ENCODE data around the gene IGHMBP2. TPM values are rescaled to one million over a fixed set of nuclear protein-coding genes. Genes with fewer than 3 reads are reported as not detected.

The IGHMBP2 gene
- total RNA-seq, 2 experiments from 2014 or later = 17.5 to 18.5 TPM

- Mint-ChIP-seq H3K4me3 (no peak overlapping the region), H3K27ac (no peak overlapping the region), H3K36me3 (ENCODE audit: low read depth) (peaks cover 17% of the 10 kb centered on the region), H3K4me1 (ENCODE audit: low read depth) (no peaks in the 10 kb centered on the region), H3K9me3 (peaks cover 13% of the 10 kb centered on the region), H3K27me3 (peaks cover 30% of the 10 kb centered on the region)
- ChIA-PET CTCF (no interaction called here), POLR2A (no interaction called here)
- DNase-seq = no peak
- ATAC-seq (ENCODE audit: poor library complexity) = no peak
- peaks cover 3% of the 10 kb centered on the region in 2 experiments for H3K9me3 ChIP-seq (ENCODE audit: control insufficient read depth in 1 of 2, insufficient read depth in 1 of 2, low read length in 2 of 2)
- intact Hi-C loops (cut with DNase I, micrococcal nuclease) = no loop called here
- TF ChIP-seq CTCF (IDR thresholded peaks at IDR 0.05) = no peak
- H3K27me3 ChIP-seq (ENCODE audit: control insufficient read depth in 1 of 2, insufficient read depth in 2 of 2, low read length in 2 of 2) = no peaks in the 10 kb centered on the region
- H3K4me3 ChIP-seq (ENCODE audit: low read length) = no peak overlapping the region
- no peak overlapping the region for H3K27ac ChIP-seq (ENCODE audit: low read depth in 1 of 2, low read length in 2 of 2)
- H3K36me3 ChIP-seq (ENCODE audit: insufficient read depth, low read length) = no peaks in the 10 kb centered on the region
- no peaks in the 10 kb centered on the region for H3K4me1 ChIP-seq (ENCODE audit: insufficient read depth, low read length)
Measured at GRCh38 chr11:68983801-68984200, 80.1 kb downstream of the IGHMBP2 start.

GRCh38 chr11:68987211-68987610 is 83.5 kb downstream of the IGHMBP2 start:
- no peak for ATAC-seq (ENCODE audit: poor library complexity)
- Histone ChIP-seq H3K27me3 (ENCODE audit: control insufficient read depth in 1 of 2, insufficient read depth in 2 of 2, low read length in 2 of 2) (peaks cover 2 to 3% of the 10 kb centered on the region in 2 experiments), H3K9me3 (ENCODE audit: control insufficient read depth in 1 of 2, insufficient read depth in 1 of 2, low read length in 2 of 2) (peaks cover 3% of the 10 kb centered on the region in 2 experiments), H3K4me3 (ENCODE audit: low read length) (no peak overlapping the region), H3K4me1 (ENCODE audit: insufficient read depth, low read length) (no peaks in the 10 kb centered on the region), H3K27ac (ENCODE audit: low read depth in 1 of 2, low read length in 2 of 2) (no peak overlapping the region), H3K36me3 (ENCODE audit: insufficient read depth, low read length) (no peaks in the 10 kb centered on the region)
- Mint-ChIP-seq H3K4me1 (ENCODE audit: low read depth) (no peaks in the 10 kb centered on the region), H3K9me3 (peaks cover 9% of the 10 kb centered on the region), H3K27me3 (peaks cover 35% of the 10 kb centered on the region), H3K27ac (no peak overlapping the region), H3K36me3 (ENCODE audit: low read depth) (peaks cover 17% of the 10 kb centered on the region), H3K4me3 (no peak overlapping the region)
- POLR2A ChIA-PET = no interaction called here
- intact Hi-C loops (cut with DNase I, micrococcal nuclease) = no loop called here
- CTCF ChIA-PET = no interaction called here
- DNase-seq = no peak
- no peak for TF ChIP-seq CTCF (IDR thresholded peaks at IDR 0.05)

DNA sequence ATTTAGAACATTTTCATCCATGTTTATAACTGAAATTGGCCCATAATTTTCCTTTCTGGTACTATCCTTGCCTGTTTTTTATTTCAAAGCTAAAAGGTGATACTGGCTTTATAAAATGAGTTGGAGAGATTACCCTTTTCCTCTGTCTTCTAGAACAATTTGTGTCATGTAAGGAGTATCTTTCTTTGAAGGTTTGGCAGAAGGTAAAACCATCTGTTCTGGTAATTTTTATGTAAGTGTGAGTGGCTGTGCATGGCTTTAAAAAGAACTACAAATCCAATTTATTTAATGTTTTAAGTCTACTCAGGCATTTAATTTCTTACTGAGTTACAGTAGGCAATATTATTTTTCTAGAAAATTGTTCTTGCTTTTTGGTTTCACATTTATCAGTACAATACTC is 84.8 kb downstream of the IGHMBP2 start:
- ChIA-PET CTCF (no interaction called here), POLR2A (no interaction called here)
- intact Hi-C loops (cut with DNase I, micrococcal nuclease) = no loop called here
- H3K4me3 Mint-ChIP-seq = no peak overlapping the region
- no peak for ATAC-seq (ENCODE audit: poor library complexity)
- H3K36me3 Mint-ChIP-seq (ENCODE audit: low read depth) = peaks cover 17% of the 10 kb centered on the region
- peaks cover 2 to 3% of the 10 kb centered on the region in 2 experiments for H3K27me3 ChIP-seq (ENCODE audit: control insufficient read depth in 1 of 2, insufficient read depth in 2 of 2, low read length in 2 of 2)
- peaks cover 7% of the 10 kb centered on the region for H3K9me3 Mint-ChIP-seq
- peaks cover 44% of the 10 kb centered on the region for H3K27me3 Mint-ChIP-seq
- no peaks in the 10 kb centered on the region for H3K36me3 ChIP-seq (ENCODE audit: insufficient read depth, low read length)
- H3K9me3 ChIP-seq (ENCODE audit: control insufficient read depth in 1 of 2, insufficient read depth in 1 of 2, low read length in 2 of 2) = peaks cover 3% of the 10 kb centered on the region in 2 experiments
- no peaks in the 10 kb centered on the region for H3K4me1 Mint-ChIP-seq (ENCODE audit: low read depth)
- no peak for TF ChIP-seq CTCF (IDR thresholded peaks at IDR 0.05)
- H3K4me3 ChIP-seq (ENCODE audit: low read length) = no peak overlapping the region
- no peak for DNase-seq
- no peaks in the 10 kb centered on the region for H3K4me1 ChIP-seq (ENCODE audit: insufficient read depth, low read length)
- H3K27ac Mint-ChIP-seq = no peak overlapping the region
- H3K27ac ChIP-seq (ENCODE audit: low read depth in 1 of 2, low read length in 2 of 2) = no peak overlapping the region

Other genes starting within 250 kb of the IGHMBP2 start
- gene GAL, start 219.3 kb upstream of the IGHMBP2 start, total RNA-seq = not detected
- gene TESMIN, start 152.4 kb upstream of the IGHMBP2 start, total RNA-seq = 1 to 10 TPM; 3.7 to 4.3 TPM
- 10 to 100 TPM; 11.3 to 13.2 TPM for gene CPT1A, start 62.0 kb upstream of the IGHMBP2 start, total RNA-seq
- gene MRPL21, start 59 bp upstream of the IGHMBP2 start, total RNA-seq = 10 to 100 TPM; 47.5 to 48.0 TPM
- not detected for gene MRGPRD, start 77.1 kb downstream of the IGHMBP2 start, total RNA-seq
- gene MRGPRF, start 109.4 kb downstream of the IGHMBP2 start, total RNA-seq = not detected
- gene TPCN2, start 145.0 kb downstream of the IGHMBP2 start, total RNA-seq = 10 to 100 TPM; 10.2 to 11.5 TPM